ENCODE results near the gene COL23A1. TPM values are rescaled to one million over a fixed set of nuclear protein-coding genes. Genes with fewer than 3 reads are reported as not detected.

The COL23A1 gene
- total and polyA plus RNA-seq, 4 donors = 0.76 to 4.4 (median 1.3) TPM

DNA sequence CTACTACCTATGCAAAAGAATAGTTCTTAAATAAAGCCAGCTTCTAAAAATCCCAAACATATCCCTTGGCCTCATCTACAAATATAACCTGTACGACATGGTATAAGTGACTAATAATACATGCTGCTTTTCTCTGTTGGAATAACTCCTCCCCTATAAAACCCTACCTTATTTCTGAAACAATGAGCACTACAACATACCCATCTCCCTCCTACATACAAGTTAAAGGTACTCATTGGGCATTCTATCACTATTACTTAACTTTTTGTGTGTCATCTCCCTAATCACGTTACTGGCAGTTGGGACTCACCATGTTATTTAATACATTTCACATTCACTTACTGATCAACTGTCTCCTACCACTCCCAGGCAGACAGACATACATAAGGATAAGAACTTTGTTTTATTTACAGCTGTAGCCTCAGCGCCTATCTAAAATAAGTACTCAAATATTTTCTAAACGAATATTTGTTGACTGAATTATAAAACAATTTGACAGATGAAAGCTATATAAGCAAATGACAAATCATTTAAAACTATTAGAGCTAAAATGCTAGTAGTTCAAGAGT, 32.6 kb upstream of the COL23A1 start:
- H3K27ac ChIP-seq (ENCODE audit: low read depth in 1 of 2, low read length in 1 of 2) = no peak overlapping the region
- 86 to 87% methylated on average over 4 of the region's 4 CpGs for WGBS, 2 donors
- peaks cover 2 to 30% (median 10%) of the 10 kb centered on the region in 5 donors for H3K4me1 ChIP-seq (ENCODE audit: control insufficient read depth in 5 of 5, insufficient read depth in 5 of 5, low read length in 5 of 5)
- no peak overlapping the region for H3K9ac ChIP-seq (ENCODE audit: insufficient read depth in 1 of 2, low read length in 2 of 2)
- TF ChIP-seq, protein P1, sequence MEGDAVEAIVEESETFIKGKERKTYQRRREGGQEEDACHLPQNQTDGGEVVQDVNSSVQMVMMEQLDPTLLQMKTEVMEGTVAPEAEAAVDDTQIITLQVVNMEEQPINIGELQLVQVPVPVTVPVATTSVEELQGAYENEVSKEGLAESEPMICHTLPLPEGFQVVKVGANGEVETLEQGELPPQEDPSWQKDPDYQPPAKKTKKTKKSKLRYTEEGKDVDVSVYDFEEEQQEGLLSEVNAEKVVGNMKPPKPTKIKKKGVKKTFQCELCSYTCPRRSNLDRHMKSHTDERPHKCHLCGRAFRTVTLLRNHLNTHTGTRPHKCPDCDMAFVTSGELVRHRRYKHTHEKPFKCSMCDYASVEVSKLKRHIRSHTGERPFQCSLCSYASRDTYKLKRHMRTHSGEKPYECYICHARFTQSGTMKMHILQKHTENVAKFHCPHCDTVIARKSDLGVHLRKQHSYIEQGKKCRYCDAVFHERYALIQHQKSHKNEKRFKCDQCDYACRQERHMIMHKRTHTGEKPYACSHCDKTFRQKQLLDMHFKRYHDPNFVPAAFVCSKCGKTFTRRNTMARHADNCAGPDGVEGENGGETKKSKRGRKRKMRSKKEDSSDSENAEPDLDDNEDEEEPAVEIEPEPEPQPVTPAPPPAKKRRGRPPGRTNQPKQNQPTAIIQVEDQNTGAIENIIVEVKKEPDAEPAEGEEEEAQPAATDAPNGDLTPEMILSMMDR (IDR thresholded peaks at IDR 0.05; ENCODE audit: control extremely low read depth, extremely low read depth) = no peak
- no peaks in the 10 kb centered on the region for H3K27me3 ChIP-seq (ENCODE audit: control insufficient read depth in 3 of 3, insufficient read depth in 3 of 3, low read length in 2 of 3)
- peaks cover 7 to 46% (median 27%) of the 10 kb centered on the region in 4 donors for H3K36me3 ChIP-seq (ENCODE audit: control insufficient read depth in 4 of 4, insufficient read depth in 4 of 4, low read length in 4 of 4)
- no peak for DNase-seq
- peaks cover 0 to 2% (median 0%) of the 10 kb centered on the region in 4 donors for H3K9me3 ChIP-seq (ENCODE audit: control insufficient read depth in 4 of 4, insufficient read depth in 3 of 4, low read length in 3 of 4)
- H3K4me3 ChIP-seq = no peak overlapping the region
- ATAC-seq (ENCODE audit: insufficient read depth, low FRiP score) = no peak

DNA sequence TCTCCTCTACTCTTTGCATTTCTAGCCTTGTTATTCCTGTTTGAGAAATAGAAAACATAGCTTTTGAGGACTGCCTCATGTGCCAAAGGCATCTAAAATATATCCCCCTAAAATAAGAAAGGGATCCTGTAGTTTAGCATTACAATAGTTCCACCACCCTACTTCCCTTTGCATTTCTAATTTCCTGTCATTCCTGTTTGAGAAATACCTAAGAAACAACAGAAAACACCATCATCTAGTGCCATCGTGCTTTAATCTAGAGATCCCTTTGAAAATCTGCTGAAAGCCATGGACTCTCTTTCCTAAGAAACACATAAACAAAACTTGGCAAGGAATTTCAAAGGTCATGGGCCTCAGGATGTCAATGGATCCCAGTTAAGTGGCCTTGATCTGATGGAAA, 29.2 kb upstream of the COL23A1 start:
- H3K36me3 ChIP-seq (ENCODE audit: control insufficient read depth in 4 of 4, insufficient read depth in 4 of 4, low read length in 4 of 4) = peaks cover 21 to 64% (median 36%) of the 10 kb centered on the region in 4 donors
- 28 to 59% methylated on average over 1 of the region's 1 CpG for WGBS, 2 donors
- ATAC-seq (ENCODE audit: insufficient read depth, low FRiP score) = no peak
- H3K9ac ChIP-seq (ENCODE audit: insufficient read depth in 1 of 2, low read length in 2 of 2) = no peak overlapping the region
- no peak overlapping the region for H3K4me3 ChIP-seq
- H3K9me3 ChIP-seq (ENCODE audit: control insufficient read depth in 4 of 4, insufficient read depth in 3 of 4, low read length in 3 of 4) = peaks cover 0 to 4% (median 0%) of the 10 kb centered on the region in 4 donors
- peaks cover under 1 to 20% (median 4%) of the 10 kb centered on the region in 5 donors for H3K4me1 ChIP-seq (ENCODE audit: control insufficient read depth in 5 of 5, insufficient read depth in 5 of 5, low read length in 5 of 5)
- no peak for DNase-seq
- no peaks in the 10 kb centered on the region for H3K27me3 ChIP-seq (ENCODE audit: control insufficient read depth in 3 of 3, insufficient read depth in 3 of 3, low read length in 2 of 3)
- H3K27ac ChIP-seq (ENCODE audit: low read depth in 1 of 2, low read length in 1 of 2) = no peak overlapping the region
- TF ChIP-seq, protein P1 (IDR thresholded peaks at IDR 0.05; ENCODE audit: control extremely low read depth, extremely low read depth) = no peak

DNA sequence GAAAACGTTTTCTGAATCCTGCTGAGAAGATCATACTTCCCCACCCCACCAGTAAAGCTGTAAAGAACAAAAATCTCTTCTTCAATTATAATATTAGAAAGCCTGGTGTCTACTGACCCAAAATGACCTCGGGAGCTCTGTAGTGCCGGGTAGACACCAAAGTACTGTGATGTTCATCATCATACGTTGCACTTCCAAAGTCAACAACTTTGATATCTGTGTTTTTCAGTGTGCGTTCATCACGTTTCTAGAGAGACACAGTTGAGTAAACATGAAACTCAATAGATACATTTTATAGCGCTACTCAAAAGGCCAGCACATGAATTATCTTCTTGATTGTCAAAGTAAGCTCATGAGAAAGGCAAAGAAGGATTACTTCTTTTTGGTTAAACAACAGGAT, 22.1 kb upstream of the COL23A1 start:
- Histone ChIP-seq H3K4me1 (ENCODE audit: control insufficient read depth in 5 of 5, insufficient read depth in 5 of 5, low read length in 5 of 5) (peaks cover 0 to 2% (median 0%) of the 10 kb centered on the region in 5 donors), H3K4me3 (no peak overlapping the region), H3K27me3 (ENCODE audit: control insufficient read depth in 3 of 3, insufficient read depth in 3 of 3, low read length in 2 of 3) (no peaks in the 10 kb centered on the region), H3K9ac (ENCODE audit: insufficient read depth in 1 of 2, low read length in 2 of 2) (no peak overlapping the region), H3K36me3 (ENCODE audit: control insufficient read depth in 4 of 4, insufficient read depth in 4 of 4, low read length in 4 of 4) (peaks cover 26 to 58% (median 38%) of the 10 kb centered on the region in 4 donors), H3K27ac (ENCODE audit: low read depth in 1 of 2, low read length in 1 of 2) (no peak overlapping the region), H3K9me3 (ENCODE audit: control insufficient read depth in 4 of 4, insufficient read depth in 3 of 4, low read length in 3 of 4) (peaks cover 0 to 1% (median 0%) of the 10 kb centered on the region in 4 donors)
- ATAC-seq (ENCODE audit: insufficient read depth, low FRiP score) (no peak), DNase-seq (no peak)
- WGBS, 2 donors = 82 to 88% methylated on average over 7 of the region's 7 CpGs
- TF ChIP-seq, protein P1 (IDR thresholded peaks at IDR 0.05; ENCODE audit: control extremely low read depth, extremely low read depth) = no peak

DNA sequence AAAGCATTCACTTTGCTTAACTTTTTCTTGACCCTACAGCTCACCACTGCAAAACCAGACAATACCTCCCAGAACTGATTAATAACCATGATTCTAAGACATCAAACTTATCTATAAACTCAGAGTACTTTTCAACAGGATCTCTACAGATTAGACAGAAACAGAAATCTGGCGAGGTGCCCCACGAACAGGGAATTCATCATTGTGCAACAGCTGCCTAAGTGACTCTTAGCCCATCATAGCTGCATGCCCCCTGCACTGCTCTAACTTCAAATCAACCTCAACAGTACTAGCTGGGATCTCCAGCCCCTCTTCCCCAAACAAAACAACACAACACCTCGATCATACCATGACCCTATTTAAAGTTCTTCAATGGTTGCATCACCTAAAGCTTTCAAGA, 16.1 kb upstream of the COL23A1 start:
- Histone ChIP-seq H3K4me3 (no peak overlapping the region), H3K9me3 (ENCODE audit: control insufficient read depth in 4 of 4, insufficient read depth in 3 of 4, low read length in 3 of 4) (peaks cover 0 to 3% (median 0%) of the 10 kb centered on the region in 4 donors), H3K4me1 (ENCODE audit: control insufficient read depth in 5 of 5, insufficient read depth in 5 of 5, low read length in 5 of 5) (no peaks in the 10 kb centered on the region), H3K9ac (ENCODE audit: insufficient read depth in 1 of 2, low read length in 2 of 2) (no peak overlapping the region), H3K36me3 (ENCODE audit: control insufficient read depth in 4 of 4, insufficient read depth in 4 of 4, low read length in 4 of 4) (peaks cover 18 to 59% (median 27%) of the 10 kb centered on the region in 4 donors), H3K27ac (ENCODE audit: low read depth in 1 of 2, low read length in 1 of 2) (no peak overlapping the region), H3K27me3 (ENCODE audit: control insufficient read depth in 3 of 3, insufficient read depth in 3 of 3, low read length in 2 of 3) (no peaks in the 10 kb centered on the region)
- ATAC-seq (ENCODE audit: insufficient read depth, low FRiP score) (no peak), DNase-seq (no peak)
- TF ChIP-seq, protein P1 (IDR thresholded peaks at IDR 0.05; ENCODE audit: control extremely low read depth, extremely low read depth) = no peak
- 69 to 72% methylated on average over 3 of the region's 3 CpGs for WGBS, 2 donors
